Type B pancreatic cell (in vitro differentiated cells): Measurements from ENCODE around the gene LMF2. TPM values are rescaled to one million over a fixed set of nuclear protein-coding genes. Genes with fewer than 3 reads are reported as not detected.
"Not testable (repeated sequence)": the region's sequence is repeated elsewhere in the genome, so short reads cannot be mapped to it uniquely, and the experiment has no call there.

Source experiments
- DNase-seq: peaks from one replicate; pipeline ENCODE4 v3.0.0; 2021; ENCODE audit warnings: mixed read lengths; ENCODE audit not compliant: unreplicated experiment; ENCODE audit errors: extremely low spot score
- H3K27ac Mint-ChIP-seq: 2 replicates; pipeline ENCODE4 v1.8.0; 2021; ENCODE audit warnings: mild to moderate bottlenecking, mixed read lengths
- H3K27me3 Mint-ChIP-seq: 2 replicates; pipeline ENCODE4 v1.8.0; 2021; ENCODE audit warnings: mixed read lengths
- H3K36me3 Mint-ChIP-seq: 2 replicates; pipeline ENCODE4 v1.8.0; 2021; ENCODE audit warnings: mixed read lengths
- H3K4me1 Mint-ChIP-seq: one replicate; pipeline ENCODE4 v1.8.0; 2021; ENCODE audit warnings: mixed read lengths; ENCODE audit not compliant: unreplicated experiment
- H3K4me3 Mint-ChIP-seq: 2 replicates; pipeline ENCODE4 v1.8.0; 2021; ENCODE audit warnings: mild to moderate bottlenecking, mixed read lengths
- H3K9me3 Mint-ChIP-seq: 2 replicates; pipeline ENCODE4 v1.8.0; 2021; ENCODE audit warnings: mixed read lengths
- total RNA-seq: library from RNA; stranded (reverse); gene quantifications from 2 replicates; pipeline ENCODE4 v1.2.1, GENCODE V29; 2021; ENCODE audit warnings: low replicate concordance
- TF ChIP-seq, protein P1 (sequence below): fragments of 200-600 bp; sonication (generic); conservative IDR thresholded peaks from 2 replicates; pipeline ENCODE4 v1.5.0; 2021; ENCODE audit warnings: antibody characterized with exemption, mild to moderate bottlenecking

LMF2 gene
- total RNA-seq, 1 donor from 2014 or later, result 74.0 TPM

DNA sequence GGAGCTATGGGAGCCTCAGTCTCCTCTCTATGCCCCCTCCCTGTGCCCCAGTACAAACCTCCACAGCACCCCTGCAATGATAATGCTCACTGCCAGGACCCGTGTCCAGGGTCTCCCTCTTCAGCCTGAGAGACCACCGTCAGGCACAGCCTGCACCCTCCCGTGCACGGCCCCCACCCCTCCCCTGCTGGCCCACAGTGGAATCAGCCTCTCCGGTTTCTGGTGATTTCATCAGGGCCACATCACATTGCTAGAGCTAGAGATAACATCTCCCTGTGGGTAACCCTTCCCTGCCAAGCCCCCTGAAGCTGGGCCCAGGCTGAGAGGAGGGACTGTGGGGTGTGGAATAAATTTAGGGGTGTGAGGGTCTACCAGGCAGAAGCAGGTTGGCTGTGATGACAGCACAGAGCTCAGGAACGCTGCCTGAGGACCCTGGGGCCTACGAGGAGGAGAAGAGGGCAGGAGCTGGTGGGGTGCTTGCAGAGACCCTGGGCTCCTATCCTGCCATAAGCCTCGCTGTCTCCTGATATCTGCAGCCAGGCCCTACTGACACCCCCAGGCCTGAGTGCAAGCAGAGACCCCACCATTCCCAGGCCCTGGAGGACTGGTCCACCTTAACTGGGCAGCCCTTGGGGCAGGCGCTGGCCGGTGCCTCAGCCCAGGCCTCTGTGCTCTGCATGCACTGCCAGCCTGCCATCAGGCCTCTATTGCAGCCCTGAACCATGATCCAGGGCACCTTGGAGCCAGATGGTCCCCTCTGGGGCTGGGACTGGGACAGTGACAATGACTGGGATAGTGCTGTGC, 38.2 kb upstream of the LMF2 start, which contains the start of gene KLHDC7B:
Gene KLHDC7B, plus strand, starts transcription at position 378 of the 804 bp plus-strand sequence. Its CDS starts 345 bp downstream, at position 723.
- Mint-ChIP-seq H3K27ac (no peak within 1 kb of the TSS), H3K27me3 (peaks cover 7% of the 10 kb centered on the region), H3K9me3 (no peaks in the 10 kb centered on the region), H3K36me3 (no peaks in the 10 kb centered on the region), H3K4me3 (no peak within 1 kb of the TSS), H3K4me1 (peaks cover 3% of the 10 kb centered on the region)
- TF ChIP-seq, protein P1, sequence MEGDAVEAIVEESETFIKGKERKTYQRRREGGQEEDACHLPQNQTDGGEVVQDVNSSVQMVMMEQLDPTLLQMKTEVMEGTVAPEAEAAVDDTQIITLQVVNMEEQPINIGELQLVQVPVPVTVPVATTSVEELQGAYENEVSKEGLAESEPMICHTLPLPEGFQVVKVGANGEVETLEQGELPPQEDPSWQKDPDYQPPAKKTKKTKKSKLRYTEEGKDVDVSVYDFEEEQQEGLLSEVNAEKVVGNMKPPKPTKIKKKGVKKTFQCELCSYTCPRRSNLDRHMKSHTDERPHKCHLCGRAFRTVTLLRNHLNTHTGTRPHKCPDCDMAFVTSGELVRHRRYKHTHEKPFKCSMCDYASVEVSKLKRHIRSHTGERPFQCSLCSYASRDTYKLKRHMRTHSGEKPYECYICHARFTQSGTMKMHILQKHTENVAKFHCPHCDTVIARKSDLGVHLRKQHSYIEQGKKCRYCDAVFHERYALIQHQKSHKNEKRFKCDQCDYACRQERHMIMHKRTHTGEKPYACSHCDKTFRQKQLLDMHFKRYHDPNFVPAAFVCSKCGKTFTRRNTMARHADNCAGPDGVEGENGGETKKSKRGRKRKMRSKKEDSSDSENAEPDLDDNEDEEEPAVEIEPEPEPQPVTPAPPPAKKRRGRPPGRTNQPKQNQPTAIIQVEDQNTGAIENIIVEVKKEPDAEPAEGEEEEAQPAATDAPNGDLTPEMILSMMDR, result peak; percentile 18
- DNase-seq, result no peak

DNA sequence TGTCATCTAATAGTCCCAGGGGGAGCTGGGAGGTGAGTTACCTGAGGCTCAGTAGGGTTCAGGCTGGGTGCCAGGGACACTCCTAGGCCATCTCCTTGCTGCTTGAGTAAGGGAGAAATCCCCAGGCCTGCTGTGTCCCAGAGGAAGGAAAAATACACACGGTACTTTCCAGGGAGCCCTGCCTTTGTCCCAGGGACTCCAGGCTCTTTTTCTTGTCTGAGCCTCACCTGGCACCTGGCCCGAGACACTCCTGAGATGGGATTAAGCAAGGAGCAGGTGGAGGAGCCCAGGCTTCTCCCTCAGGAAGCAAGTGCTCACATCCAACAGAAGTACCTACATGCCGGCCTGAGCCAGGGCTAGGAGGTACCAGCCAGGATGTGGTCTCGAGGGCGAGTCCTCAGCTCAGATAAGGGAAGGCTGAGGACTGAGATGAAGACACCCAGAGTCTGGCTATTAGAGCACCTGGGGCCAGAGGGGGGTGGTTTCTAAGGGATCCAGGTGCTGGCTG, 37.3 kb upstream of the LMF2 start:
- Mint-ChIP-seq H3K9me3 (no peaks in the 10 kb centered on the region), H3K27me3 (peaks cover 5% of the 10 kb centered on the region), H3K4me3 (no peak overlapping the region), H3K27ac (no peak overlapping the region), H3K4me1 (peaks cover 3% of the 10 kb centered on the region), H3K36me3 (no peaks in the 10 kb centered on the region)
- DNase-seq, result no peak
- TF ChIP-seq, protein P1, result no peak

DNA sequence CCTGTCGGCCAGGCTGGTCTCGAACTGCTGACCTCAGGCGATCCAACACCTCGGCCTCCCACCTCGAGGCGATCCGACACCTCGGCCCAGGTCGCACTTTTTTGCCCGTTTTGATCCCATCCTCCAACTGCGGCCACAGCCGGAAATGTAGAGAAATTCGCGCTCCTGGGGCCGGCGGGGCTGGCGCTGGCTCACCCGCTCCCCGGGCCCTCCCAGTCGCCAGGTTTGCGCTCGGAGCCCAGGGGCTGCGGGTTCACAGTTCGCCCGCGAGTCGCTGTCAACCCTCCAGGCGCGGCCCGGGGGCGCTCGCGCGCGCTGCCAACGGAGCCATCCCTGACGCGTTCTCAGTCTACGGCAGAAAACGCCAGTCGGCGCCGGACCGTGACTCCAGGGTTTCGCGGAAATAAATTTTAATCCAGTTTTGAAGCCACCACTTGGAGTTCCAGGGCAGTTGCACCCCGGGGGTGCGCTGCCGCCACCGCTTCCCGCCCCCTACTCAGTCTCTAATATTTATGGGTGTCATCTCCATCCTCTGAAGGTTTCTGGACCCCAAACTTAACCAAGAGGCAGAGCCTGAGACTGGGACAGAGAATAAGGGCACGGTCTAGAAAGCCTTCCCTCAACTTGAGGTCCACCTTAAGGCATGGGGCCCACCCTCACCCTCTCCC, 36.7 kb upstream of the LMF2 start:
- Mint-ChIP-seq H3K27ac (no peak overlapping the region), H3K4me3 (peak overlapping the region; percentile 36), H3K9me3 (no peaks in the 10 kb centered on the region), H3K36me3 (no peaks in the 10 kb centered on the region), H3K27me3 (peaks cover 5% of the 10 kb centered on the region), H3K4me1 (peaks cover 3% of the 10 kb centered on the region)
- DNase-seq, result no peak
- TF ChIP-seq, protein P1, result peak; percentile 69

DNA sequence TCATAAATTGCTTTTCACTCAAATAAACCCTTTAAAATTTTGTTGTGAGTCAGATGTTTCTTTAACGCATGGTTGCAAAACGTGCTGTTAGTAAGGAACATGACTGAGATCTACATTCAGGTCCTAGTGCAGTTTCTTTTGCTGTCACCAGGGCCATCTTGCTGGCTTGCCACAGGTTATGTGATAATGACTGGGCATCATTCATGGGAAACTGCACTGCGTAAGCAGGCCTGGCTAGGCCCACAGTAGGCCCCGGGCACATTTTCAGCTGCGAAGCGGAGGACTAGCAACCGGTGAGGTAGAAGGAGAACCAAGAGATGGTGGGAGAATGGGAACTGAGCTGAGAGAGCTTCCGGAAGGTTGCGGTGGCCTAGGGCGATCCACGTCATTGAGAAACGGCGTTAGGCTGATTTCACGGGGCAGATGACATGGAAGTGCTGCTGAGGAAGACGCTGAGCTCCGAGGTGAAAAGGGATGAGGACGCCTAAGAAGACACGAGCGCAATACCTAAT, 35.0 kb upstream of the LMF2 start:
- peaks cover 9% of the 10 kb centered on the region for H3K27me3 Mint-ChIP-seq
- no peaks in the 10 kb centered on the region for H3K9me3 Mint-ChIP-seq
- peak overlapping the region; percentile 30 for H3K4me3 Mint-ChIP-seq
- peaks cover 4% of the 10 kb centered on the region for H3K36me3 Mint-ChIP-seq
- TF ChIP-seq, protein P1, result no peak
- peaks cover 3% of the 10 kb centered on the region for H3K4me1 Mint-ChIP-seq
- no peak for DNase-seq
- H3K27ac Mint-ChIP-seq, result no peak overlapping the region

DNA sequence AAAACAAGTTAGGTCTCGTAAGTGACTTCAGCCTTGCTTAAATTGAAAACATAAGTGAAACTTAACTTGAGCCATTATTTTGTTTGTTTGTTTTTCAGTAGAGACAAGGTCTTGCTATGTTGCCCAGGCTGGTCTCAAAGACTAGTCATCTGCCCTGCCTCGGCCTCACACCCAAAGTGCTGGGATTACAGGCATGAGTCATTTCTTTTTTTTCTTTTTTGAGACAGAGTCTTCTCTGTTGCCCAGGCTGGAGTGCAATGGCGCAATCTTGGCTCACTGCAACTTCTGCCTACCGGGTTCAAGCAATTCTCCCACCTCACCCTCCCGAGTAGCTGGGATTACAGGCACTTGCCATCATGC, 34.1 kb upstream of the LMF2 start:
- H3K9me3 Mint-ChIP-seq, H3K27me3 Mint-ChIP-seq, H3K36me3 Mint-ChIP-seq, H3K4me1 Mint-ChIP-seq, DNase-seq, H3K4me3 Mint-ChIP-seq: not testable (repeated sequence)
- peak overlapping the region; percentile 56 for H3K27ac Mint-ChIP-seq

DNA sequence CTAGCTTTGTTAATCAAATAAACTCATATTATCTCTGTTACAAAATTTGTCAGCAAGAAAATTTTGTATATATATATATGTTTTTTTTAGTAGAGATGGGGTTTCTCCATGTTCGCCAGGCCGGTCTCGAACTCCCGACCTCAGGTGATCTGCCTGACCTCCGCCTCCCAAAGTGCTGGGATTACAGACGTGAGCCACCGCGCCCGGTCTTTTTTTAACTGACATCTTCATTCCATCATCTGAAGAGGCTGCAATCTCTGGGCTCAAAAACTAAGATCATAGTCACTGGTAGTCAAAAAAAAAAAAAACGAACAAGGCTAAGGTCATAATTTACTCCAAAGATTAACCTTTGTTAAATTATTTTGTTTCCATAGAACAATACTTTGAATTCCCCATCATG, 32.9 kb upstream of the LMF2 start:
- Mint-ChIP-seq H3K36me3 (peaks cover 4% of the 10 kb centered on the region), H3K27ac (peak overlapping the region; percentile 60), H3K4me3 (no peak overlapping the region), H3K9me3 (no peaks in the 10 kb centered on the region), H3K27me3 (peaks cover 9% of the 10 kb centered on the region), H3K4me1 (peaks cover 3% of the 10 kb centered on the region)
- TF ChIP-seq, protein P1, result no peak
- no peak for DNase-seq
